Esophagus muscularis mucosa (tissue), 3 donors: Measurements from ENCODE around the gene RTTN.

Source experiments
- CTCF ChIP-seq, 3 experiments: fragments of 200-600 bp in 2 of 3; fragments of 450-650 bp in 1 of 3; sonication (generic) in 2 of 3; IDR thresholded peaks; one replicate each; pipeline ENCODE4 v1.5.1; 2017 to 2019; ENCODE audit warnings: antibody characterized with exemption in 3 of 3, mild to moderate bottlenecking in 2 of 3, moderate library complexity in 1 of 3
- POLR2A ChIP-seq: fragments of 450-650 bp; IDR thresholded peaks from one replicate; pipeline ENCODE4 v1.6.1; 2017; ENCODE audit warnings: antibody characterized with exemption, moderate library complexity, mild to moderate bottlenecking, low read depth
- POLR2AphosphoS5 ChIP-seq, 2 donors: sonication (generic); formaldehyde crosslinking; IDR thresholded peaks; one replicate each; pipeline ENCODE4 v1.6.1; 2017; ENCODE audit warnings: antibody characterized with exemption in 2 of 2

DNA sequence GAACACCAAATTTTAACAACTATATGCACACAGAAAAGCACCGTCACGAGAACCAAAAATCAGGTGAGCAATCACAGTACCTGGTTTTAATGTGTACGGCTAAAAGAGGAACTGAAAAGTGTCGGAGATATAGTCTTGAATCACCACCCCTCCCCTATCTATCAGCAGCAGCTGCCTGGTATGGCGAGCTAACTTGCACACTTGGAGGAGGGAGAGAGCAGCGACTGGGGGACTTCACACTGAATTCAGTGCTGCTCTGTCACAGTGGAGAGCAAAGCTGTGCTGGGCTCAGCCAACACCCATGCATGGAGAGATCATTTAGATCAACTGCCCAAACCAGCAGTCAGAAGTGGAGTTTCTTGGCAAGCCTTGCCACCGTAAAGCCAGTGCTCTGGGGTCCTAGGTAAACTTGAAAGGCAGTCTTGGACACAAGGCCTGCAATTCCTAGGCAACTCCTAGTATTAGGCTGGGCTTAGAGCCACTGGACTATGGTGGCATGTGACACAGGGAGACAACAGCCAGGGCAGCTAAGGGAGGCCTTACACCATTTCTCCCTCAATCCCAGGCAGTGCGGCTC lies 168.6 kb downstream of the RTTN start:
- TF ChIP-seq POLR2AphosphoS5 (IDR thresholded peaks at IDR 0.05) (no peak), POLR2A (no peak), CTCF (IDR thresholded peaks at IDR 0.05) (no peak)
